ENCODE results near the gene NECTIN1. TPM values are rescaled to one million over a fixed set of nuclear protein-coding genes. Genes with fewer than 3 reads are reported as not detected.

Gene NECTIN1
- total RNA-seq, 2 donors from 2014 or later: 5.2 to 5.3 TPM

DNA sequence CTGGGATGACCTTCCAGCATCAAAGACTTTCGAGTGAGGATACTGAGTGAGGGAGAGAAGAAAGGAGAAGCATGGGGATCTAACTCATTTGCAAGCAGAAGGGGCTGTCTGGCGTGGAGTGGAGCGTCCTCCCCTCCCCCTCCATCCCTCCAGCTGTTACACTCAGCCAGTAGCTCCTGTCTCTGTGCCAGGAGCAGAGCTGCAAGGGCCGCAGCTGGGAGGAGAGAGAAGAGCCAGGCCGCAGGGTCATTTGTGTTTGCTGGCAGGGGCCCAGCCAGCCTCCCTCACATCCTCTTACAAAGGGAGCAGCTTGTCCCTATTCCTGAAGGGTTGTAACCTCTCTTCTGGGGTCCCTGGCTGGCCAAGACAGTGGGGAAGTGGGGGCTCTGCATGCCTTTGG, 57.9 kb downstream of the NECTIN1 start:
- H3K27ac Mint-ChIP-seq: no peak overlapping the region
- H3K36me3 Mint-ChIP-seq (ENCODE audit: low read depth): peaks cover 3% of the 10 kb centered on the region
- no peak overlapping the region for H3K4me3 Mint-ChIP-seq
- no peak for DNase-seq
- peaks cover 22% of the 10 kb centered on the region for H3K4me1 Mint-ChIP-seq
- H3K27me3 Mint-ChIP-seq: peaks cover 1% of the 10 kb centered on the region
- no peaks in the 10 kb centered on the region for H3K9me3 ChIP-seq (ENCODE audit: control insufficient read depth, low read length, poor library complexity, severe bottlenecking)
- ATAC-seq: no peak

GRCh38 chr11:119669487-119669886, 59.5 kb downstream of the NECTIN1 start:
- no peak overlapping the region for H3K27ac Mint-ChIP-seq
- ATAC-seq (no peak), DNase-seq (no peak)
- no peaks in the 10 kb centered on the region for H3K9me3 ChIP-seq (ENCODE audit: control insufficient read depth, low read length, poor library complexity, severe bottlenecking)
- no peak overlapping the region for H3K4me3 Mint-ChIP-seq
- H3K36me3 Mint-ChIP-seq (ENCODE audit: low read depth): peaks cover 3% of the 10 kb centered on the region
- H3K27me3 Mint-ChIP-seq: peaks cover 6% of the 10 kb centered on the region
- H3K4me1 Mint-ChIP-seq: peaks cover 20% of the 10 kb centered on the region

DNA sequence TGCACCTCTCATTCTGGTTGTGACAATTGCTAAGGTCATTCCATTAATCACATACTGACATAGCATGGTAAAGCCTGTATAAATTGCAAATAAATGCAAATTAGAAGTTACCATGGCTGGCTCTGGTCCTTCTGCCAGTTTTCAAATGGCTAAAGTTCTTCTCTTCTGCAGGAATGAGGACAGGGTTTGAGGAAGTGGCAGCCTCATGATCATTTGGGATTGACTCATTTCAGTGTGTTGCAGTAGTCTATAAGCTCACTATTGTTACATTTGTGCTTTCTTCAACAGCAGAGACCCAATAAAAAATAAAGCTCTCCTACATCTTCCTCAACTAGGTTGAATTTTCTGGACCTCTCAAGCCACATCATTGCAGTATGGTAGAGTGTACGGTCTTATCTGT, 60.3 kb downstream of the NECTIN1 start:
- no peak overlapping the region for H3K4me3 Mint-ChIP-seq
- peaks cover 6% of the 10 kb centered on the region for H3K27me3 Mint-ChIP-seq
- H3K4me1 Mint-ChIP-seq: peaks cover 15% of the 10 kb centered on the region
- DNase-seq (no peak), ATAC-seq (no peak)
- no peak overlapping the region for H3K27ac Mint-ChIP-seq
- H3K9me3 ChIP-seq (ENCODE audit: control insufficient read depth, low read length, poor library complexity, severe bottlenecking): no peaks in the 10 kb centered on the region
- H3K36me3 Mint-ChIP-seq (ENCODE audit: low read depth): no peaks in the 10 kb centered on the region

DNA sequence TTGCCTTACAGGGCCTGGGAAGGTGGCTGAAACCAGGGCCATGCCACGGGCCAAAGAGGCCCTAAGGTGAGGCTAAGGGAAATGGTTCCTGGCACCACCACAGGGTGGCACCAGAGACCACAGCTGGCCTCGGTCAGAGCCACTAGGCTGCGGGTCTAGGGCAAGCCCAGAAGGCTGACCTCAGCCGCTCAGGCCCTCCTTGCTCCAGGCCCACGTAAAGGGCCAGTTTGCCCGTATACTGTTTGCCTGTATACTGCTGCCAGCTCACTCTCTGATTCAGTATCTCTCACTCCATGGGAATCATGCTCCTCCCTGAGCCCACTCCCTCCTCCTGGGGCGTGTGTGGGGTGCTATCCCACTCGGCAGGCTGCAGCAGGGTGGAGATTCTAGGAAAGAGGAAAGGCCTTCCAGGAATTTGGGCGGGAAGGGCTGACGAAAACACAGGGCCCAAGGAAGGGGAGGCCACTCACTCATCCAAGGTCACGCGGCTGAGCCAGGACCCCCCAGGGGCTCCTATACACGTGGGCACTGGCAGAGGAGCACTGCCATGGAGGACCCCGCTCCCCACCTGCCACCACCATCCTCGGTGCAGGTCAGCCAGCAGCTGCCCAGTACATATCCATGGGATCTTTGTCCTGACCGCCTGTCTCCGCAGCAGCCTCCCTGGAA, 62.4 kb downstream of the NECTIN1 start:
- no peak overlapping the region for H3K27ac Mint-ChIP-seq
- peak; percentile 84 for ATAC-seq
- peaks cover 14% of the 10 kb centered on the region for H3K4me1 Mint-ChIP-seq

GRCh38 chr11:119666061-119666460, 62.9 kb downstream of the NECTIN1 start:
- H3K27me3 Mint-ChIP-seq: peaks cover 6% of the 10 kb centered on the region
- ATAC-seq: no peak
- no peaks in the 10 kb centered on the region for H3K36me3 Mint-ChIP-seq (ENCODE audit: low read depth)
- no peak overlapping the region for H3K4me3 Mint-ChIP-seq
- no peaks in the 10 kb centered on the region for H3K9me3 ChIP-seq (ENCODE audit: control insufficient read depth, low read length, poor library complexity, severe bottlenecking)
- DNase-seq: no peak
- no peak overlapping the region for H3K27ac Mint-ChIP-seq
- peaks cover 14% of the 10 kb centered on the region for H3K4me1 Mint-ChIP-seq

More for the DNA sequence above, 62.4 kb downstream of the NECTIN1 start:
- peak; percentile 30 to 49 (median 37) for DNase-seq
- H3K27me3 Mint-ChIP-seq: peaks cover 6% of the 10 kb centered on the region
- no peaks in the 10 kb centered on the region for H3K9me3 ChIP-seq (ENCODE audit: control insufficient read depth, low read length, poor library complexity, severe bottlenecking)
- H3K4me3 Mint-ChIP-seq: no peak overlapping the region
- no peaks in the 10 kb centered on the region for H3K36me3 Mint-ChIP-seq (ENCODE audit: low read depth)

DNA sequence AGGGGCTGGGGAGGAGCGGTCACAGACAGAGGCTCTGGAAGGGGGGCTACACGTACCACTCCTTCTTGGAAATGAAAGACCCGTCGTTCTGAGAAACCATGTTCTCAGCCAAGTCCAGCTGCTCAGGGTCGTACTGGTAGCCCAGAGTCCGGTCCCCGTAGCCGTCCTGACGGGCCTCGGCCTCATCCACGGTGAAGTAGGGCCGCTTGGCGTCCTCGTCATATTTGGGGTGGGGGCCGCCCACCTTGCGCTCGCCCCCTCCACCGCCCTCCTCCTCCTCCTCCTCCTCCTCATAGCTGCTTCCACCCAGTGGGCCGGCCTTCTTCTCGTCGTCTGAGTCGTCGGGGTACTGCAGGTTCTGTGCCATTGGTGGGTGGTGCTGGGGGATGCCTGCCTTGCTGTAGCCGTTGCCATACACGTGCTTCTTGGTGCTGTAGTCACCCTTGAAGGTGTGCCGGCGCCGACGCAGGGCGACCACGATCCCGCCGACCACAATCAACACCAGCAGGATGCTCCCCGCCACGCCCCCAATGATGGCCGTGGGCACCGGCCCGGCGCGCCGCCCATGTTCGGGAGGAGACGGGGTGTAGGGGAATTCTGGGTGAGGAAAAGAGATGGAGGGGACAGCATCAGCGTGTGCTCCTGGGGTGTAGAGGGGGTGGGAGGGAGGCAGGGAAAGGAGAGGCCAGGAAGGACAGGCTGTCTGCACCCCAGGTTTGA, 64.1 kb downstream of the NECTIN1 start:
- no peaks in the 10 kb centered on the region for H3K36me3 Mint-ChIP-seq (ENCODE audit: low read depth)
- DNase-seq (no peak), ATAC-seq (no peak)
- H3K4me3 Mint-ChIP-seq: no peak overlapping the region
- peaks cover 14% of the 10 kb centered on the region for H3K4me1 Mint-ChIP-seq
- H3K9me3 ChIP-seq (ENCODE audit: control insufficient read depth, low read length, poor library complexity, severe bottlenecking): no peaks in the 10 kb centered on the region
- H3K27me3 Mint-ChIP-seq: peaks cover 6% of the 10 kb centered on the region
- no peak overlapping the region for H3K27ac Mint-ChIP-seq

- Mint-ChIP-seq H3K4me1 (peaks cover 12% of the 10 kb centered on the region), H3K4me3 (no peak overlapping the region), H3K27ac (no peak overlapping the region), H3K36me3 (ENCODE audit: low read depth) (no peaks in the 10 kb centered on the region), H3K27me3 (peaks cover 6% of the 10 kb centered on the region)
- H3K9me3 ChIP-seq (ENCODE audit: control insufficient read depth, low read length, poor library complexity, severe bottlenecking): no peaks in the 10 kb centered on the region
- DNase-seq (no peak), ATAC-seq (no peak)
Measured at GRCh38 chr11:119664063-119664572, 64.9 kb downstream of the NECTIN1 start.

- Mint-ChIP-seq H3K4me1 (peaks cover 9% of the 10 kb centered on the region), H3K4me3 (no peak overlapping the region), H3K27ac (no peak overlapping the region), H3K27me3 (peaks cover 6% of the 10 kb centered on the region), H3K36me3 (ENCODE audit: low read depth) (no peaks in the 10 kb centered on the region)
- H3K9me3 ChIP-seq (ENCODE audit: control insufficient read depth, low read length, poor library complexity, severe bottlenecking): no peaks in the 10 kb centered on the region
- DNase-seq: no peak
- no peak for ATAC-seq
Measured at GRCh38 chr11:119663279-119663678, 65.7 kb downstream of the NECTIN1 start.

- Mint-ChIP-seq H3K36me3 (ENCODE audit: low read depth) (no peaks in the 10 kb centered on the region), H3K27ac (no peak overlapping the region), H3K27me3 (peaks cover 6% of the 10 kb centered on the region), H3K4me3 (no peak overlapping the region), H3K4me1 (peaks cover 3% of the 10 kb centered on the region)
- ATAC-seq (no peak), DNase-seq (no peak)
- H3K9me3 ChIP-seq (ENCODE audit: control insufficient read depth, low read length, poor library complexity, severe bottlenecking): no peaks in the 10 kb centered on the region
Measured at GRCh38 chr11:119661226-119661625, 67.8 kb downstream of the NECTIN1 start.

GRCh38 chr11:119659971-119660723, 68.9 kb downstream of the NECTIN1 start:
- Mint-ChIP-seq H3K4me3 (no peak overlapping the region), H3K27ac (no peak overlapping the region), H3K36me3 (ENCODE audit: low read depth) (no peaks in the 10 kb centered on the region), H3K27me3 (no peaks in the 10 kb centered on the region), H3K4me1 (no peaks in the 10 kb centered on the region)
- ATAC-seq (no peak), DNase-seq (no peak)
- no peaks in the 10 kb centered on the region for H3K9me3 ChIP-seq (ENCODE audit: control insufficient read depth, low read length, poor library complexity, severe bottlenecking)

- Mint-ChIP-seq H3K27ac (no peak overlapping the region), H3K36me3 (ENCODE audit: low read depth) (no peaks in the 10 kb centered on the region)
- ATAC-seq: no peak
Measured at GRCh38 chr11:119652907-119653659, 75.9 kb downstream of the NECTIN1 start.

GRCh38 chr11:119651802-119652584, 77.0 kb downstream of the NECTIN1 start:
- Mint-ChIP-seq H3K36me3 (ENCODE audit: low read depth) (no peaks in the 10 kb centered on the region), H3K27me3 (peaks cover 15% of the 10 kb centered on the region), H3K4me3 (no peak overlapping the region), H3K4me1 (peaks cover 2% of the 10 kb centered on the region), H3K27ac (no peak overlapping the region)
- DNase-seq (no peak), ATAC-seq (no peak)
- H3K9me3 ChIP-seq (ENCODE audit: control insufficient read depth, low read length, poor library complexity, severe bottlenecking): no peaks in the 10 kb centered on the region

More at GRCh38 chr11:119652907-119653659, 75.9 kb downstream of the NECTIN1 start:
- no peak for DNase-seq
- no peaks in the 10 kb centered on the region for H3K9me3 ChIP-seq (ENCODE audit: control insufficient read depth, low read length, poor library complexity, severe bottlenecking)
- Mint-ChIP-seq H3K4me1 (no peaks in the 10 kb centered on the region), H3K27me3 (peaks cover 15% of the 10 kb centered on the region), H3K4me3 (no peak overlapping the region)
